ENCODE results near the gene CDKAL1.
"Not testable (repeated sequence)": the region's sequence is repeated elsewhere in the genome, so short reads cannot be mapped to it uniquely, and the experiment has no call there.

DNA sequence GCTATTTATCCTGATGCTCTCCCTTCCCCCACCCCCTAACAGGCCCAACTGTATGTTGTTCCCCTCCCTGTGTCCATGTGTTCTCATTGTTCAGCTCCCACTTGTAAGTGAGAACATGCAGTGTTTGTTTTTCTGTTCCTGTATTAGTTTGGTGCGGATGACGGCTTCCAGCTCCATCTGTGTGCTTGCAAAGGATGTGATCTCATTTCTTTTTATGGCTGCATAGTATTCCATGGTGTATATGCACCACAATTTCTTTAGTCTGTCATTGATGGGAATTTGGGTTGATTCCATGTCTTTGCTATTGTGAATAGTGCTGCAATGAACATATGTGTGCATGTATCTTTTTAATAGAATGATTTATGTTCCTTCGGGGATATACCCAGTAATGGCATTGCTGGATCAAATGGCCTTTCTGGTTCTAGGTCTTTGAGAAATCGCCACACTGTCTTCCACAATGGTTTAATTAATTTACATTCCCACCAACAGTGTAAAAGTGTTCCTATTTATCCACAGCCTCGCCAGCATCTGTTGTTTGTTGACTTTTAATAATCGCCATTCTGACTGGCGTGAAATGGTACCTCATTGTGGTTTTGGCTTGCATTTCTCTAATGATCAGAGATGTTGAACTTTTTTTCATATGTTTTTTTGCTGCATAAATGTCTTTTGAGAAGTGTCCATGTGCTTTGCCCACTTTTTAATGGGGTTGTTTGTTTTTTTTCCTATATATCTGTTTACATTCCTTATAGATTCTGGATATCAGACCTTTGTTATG, 115.6 kb downstream of the CDKAL1 start:
- not testable (repeated sequence) for TF ChIP-seq CTCF (IDR thresholded peaks at IDR 0.05); TP53 (CRISPR knock-in tag; IDR thresholded peaks at IDR 0.05); POLR2A (IDR thresholded peaks at IDR 0.05; ENCODE audit: low read length); ZSCAN20 (CRISPR knock-in tag; IDR thresholded peaks at IDR 0.05)
- TF ChIP-seq, protein P1, sequence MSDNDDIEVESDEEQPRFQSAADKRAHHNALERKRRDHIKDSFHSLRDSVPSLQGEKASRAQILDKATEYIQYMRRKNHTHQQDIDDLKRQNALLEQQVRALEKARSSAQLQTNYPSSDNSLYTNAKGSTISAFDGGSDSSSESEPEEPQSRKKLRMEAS (IDR thresholded peaks at IDR 0.05) = not testable (repeated sequence)
